Astrocyte (in vitro differentiated cells and primary cell): ENCODE measurements around the gene VRK3. TPM values are rescaled to one million over a fixed set of nuclear protein-coding genes. Genes with fewer than 3 reads are reported as not detected.
A peak's percentile ranks its signal among the peaks of the same experiment; 100 is the strongest.

Source experiments
- DNase-seq: peaks from one replicate; pipeline ENCODE4 v3.0.0-alpha.2; 2010; ENCODE audit warnings: low read depth
- FAIRE-seq: peaks from 2 replicates; lab custom pipeline; 2011; peaks lifted over from hg19 to GRCh38; lab: Jason Lieb, UNC
- H2AFZ ChIP-seq: 2 replicates; pipeline ENCODE4 v1.6.0; 2012; ENCODE audit warnings: low read depth, low read length, inconsistent platforms
- H3K27ac ChIP-seq: 2 replicates; pipeline ENCODE4 v1.5.1; 2011; ENCODE audit warnings: low read depth, low read length, inconsistent platforms
- H3K27me3 ChIP-seq: 2 replicates; pipeline ENCODE4 v1.6.0; 2011; ENCODE audit warnings: low read length, inconsistent platforms; ENCODE audit not compliant: insufficient read depth
- H3K36me3 ChIP-seq: 2 replicates; pipeline ENCODE4 v1.5.1; 2011; ENCODE audit warnings: low read length, inconsistent platforms; ENCODE audit not compliant: insufficient read depth
- H3K4me1 ChIP-seq: 2 replicates; pipeline ENCODE4 v1.5.1; 2011; ENCODE audit warnings: low read length, inconsistent platforms; ENCODE audit not compliant: insufficient read depth
- H3K4me2 ChIP-seq: 2 replicates; pipeline ENCODE4 v1.6.0; 2012; ENCODE audit warnings: low read length, inconsistent platforms
- H3K4me3 ChIP-seq: 2 replicates; pipeline ENCODE4 v1.5.1; 2011; ENCODE audit warnings: low read depth, mild to moderate bottlenecking, low read length, inconsistent platforms; ENCODE audit not compliant: insufficient read depth
- H3K79me2 ChIP-seq: 2 replicates; pipeline ENCODE4 v1.6.0; 2012; ENCODE audit warnings: mild to moderate bottlenecking, low read length, inconsistent platforms; ENCODE audit not compliant: insufficient read depth
- H3K9ac ChIP-seq: 2 replicates; pipeline ENCODE4 v1.6.0; 2012; ENCODE audit warnings: mild to moderate bottlenecking, low read length, inconsistent platforms
- H3K9me3 ChIP-seq: 2 replicates; pipeline ENCODE4 v1.5.1; 2012; ENCODE audit warnings: low read depth, mild to moderate bottlenecking, low read length, inconsistent platforms; ENCODE audit not compliant: insufficient read depth
- H4K20me1 ChIP-seq: 2 replicates; pipeline ENCODE4 v1.6.0; 2012; ENCODE audit warnings: low read length, inconsistent platforms; ENCODE audit not compliant: insufficient read depth
- H3K27ac Mint-ChIP-seq: one replicate; pipeline ENCODE4 v1.8.0; 2021; ENCODE audit warnings: mild to moderate bottlenecking, mixed read lengths; ENCODE audit not compliant: unreplicated experiment
- H3K27me3 Mint-ChIP-seq: one replicate; pipeline ENCODE4 v1.8.0; 2021; ENCODE audit warnings: low read depth, mixed read lengths; ENCODE audit not compliant: unreplicated experiment
- H3K36me3 Mint-ChIP-seq: one replicate; pipeline ENCODE4 v1.8.0; 2021; ENCODE audit warnings: low read depth, mixed read lengths; ENCODE audit not compliant: unreplicated experiment
- H3K4me1 Mint-ChIP-seq: one replicate; pipeline ENCODE4 v1.8.0; 2021; ENCODE audit warnings: low read depth, mixed read lengths; ENCODE audit not compliant: unreplicated experiment
- H3K4me3 Mint-ChIP-seq: one replicate; pipeline ENCODE4 v1.8.0; 2021; ENCODE audit warnings: mild to moderate bottlenecking, moderate library complexity, mixed read lengths; ENCODE audit not compliant: unreplicated experiment
- H3K9me3 Mint-ChIP-seq: one replicate; pipeline ENCODE4 v1.8.0; 2021; ENCODE audit warnings: mild to moderate bottlenecking, mixed read lengths; ENCODE audit not compliant: unreplicated experiment
- EZH2 ChIP-seq: IDR thresholded peaks from 2 replicates; pipeline ENCODE4 v1.6.1; 2012; ENCODE audit warnings: mild to moderate bottlenecking, low read length, inconsistent platforms; ENCODE audit not compliant: insufficient read depth
- total RNA-seq: library from RNA; stranded (reverse); gene quantifications from 2 replicates; pipeline ENCODE4 v1.2.1, GENCODE V29; 2021
- TF ChIP-seq, protein P1 (sequence below): IDR thresholded peaks from 2 replicates; pipeline ENCODE4 v1.5.1; 2011; ENCODE audit warnings: low read depth, mild to moderate bottlenecking, inconsistent platforms, low read length, moderate library complexity; ENCODE audit not compliant: insufficient read depth

VRK3 gene
- total RNA-seq, 1 donor from 2014 or later: 33.0 TPM

DNA sequence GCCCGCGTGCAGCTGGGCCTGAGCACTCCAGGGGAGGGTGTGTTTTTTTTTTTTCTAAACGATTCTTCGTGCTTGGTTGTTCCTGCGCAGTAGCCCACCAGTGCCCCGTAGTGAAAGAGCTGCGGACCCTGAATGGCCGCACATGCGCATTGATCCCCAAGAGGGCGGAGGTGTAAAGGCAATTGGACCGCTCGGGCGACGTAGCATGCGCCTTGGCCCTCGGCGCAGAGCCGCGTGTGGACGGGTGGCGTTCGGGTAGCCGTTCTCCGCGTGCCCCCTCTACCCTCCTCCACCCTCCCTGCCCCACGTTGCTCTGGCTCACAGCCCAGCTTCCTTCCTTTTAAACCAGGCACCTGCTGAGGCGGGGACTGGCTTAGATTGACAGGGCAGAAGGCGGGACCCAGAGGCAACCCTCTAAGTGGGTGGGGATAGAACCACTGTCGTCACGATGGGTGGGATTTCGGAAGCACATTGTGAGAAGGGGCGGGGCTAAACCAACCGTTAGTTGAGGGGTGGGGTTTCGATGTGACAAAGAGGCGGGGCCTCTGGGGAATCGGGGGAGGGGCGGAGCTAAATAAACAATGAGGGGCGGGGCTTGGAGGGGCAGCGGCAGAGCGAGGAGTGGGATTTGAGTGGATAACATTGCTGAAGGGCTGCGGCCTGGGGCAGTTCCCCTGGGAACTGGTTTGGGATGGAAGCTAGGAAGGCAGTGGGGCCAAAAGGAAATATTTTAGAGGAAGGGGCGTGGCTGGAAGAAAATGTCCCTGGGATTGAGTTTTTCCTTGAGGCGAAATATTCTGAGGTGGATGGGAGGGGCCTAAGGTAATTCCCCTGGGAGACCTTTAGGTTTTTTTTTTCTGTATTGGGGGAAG lies 95.3 kb downstream of the VRK3 start:
- FAIRE-seq (no peak), DNase-seq (peak; percentile 91)
- H3K9me3 ChIP-seq: no peaks in the 10 kb centered on the region
- H3K36me3 ChIP-seq: peaks cover 6% of the 10 kb centered on the region
- H3K9ac ChIP-seq: peak overlapping the region; percentile 92
- H3K4me1 ChIP-seq: peaks cover 6% of the 10 kb centered on the region
- no peaks in the 10 kb centered on the region for H3K27me3 Mint-ChIP-seq
- peaks cover 5% of the 10 kb centered on the region for H3K4me1 Mint-ChIP-seq
- peaks cover 23% of the 10 kb centered on the region for H3K36me3 Mint-ChIP-seq
- H3K4me2 ChIP-seq: peak overlapping the region; percentile 98
- H3K27ac Mint-ChIP-seq: peak overlapping the region; percentile 93
- H3K4me3 ChIP-seq: peak overlapping the region; percentile 87
- H3K27ac ChIP-seq: peak overlapping the region; percentile 88
- TF ChIP-seq EZH2: no peak
- TF ChIP-seq, protein P1, sequence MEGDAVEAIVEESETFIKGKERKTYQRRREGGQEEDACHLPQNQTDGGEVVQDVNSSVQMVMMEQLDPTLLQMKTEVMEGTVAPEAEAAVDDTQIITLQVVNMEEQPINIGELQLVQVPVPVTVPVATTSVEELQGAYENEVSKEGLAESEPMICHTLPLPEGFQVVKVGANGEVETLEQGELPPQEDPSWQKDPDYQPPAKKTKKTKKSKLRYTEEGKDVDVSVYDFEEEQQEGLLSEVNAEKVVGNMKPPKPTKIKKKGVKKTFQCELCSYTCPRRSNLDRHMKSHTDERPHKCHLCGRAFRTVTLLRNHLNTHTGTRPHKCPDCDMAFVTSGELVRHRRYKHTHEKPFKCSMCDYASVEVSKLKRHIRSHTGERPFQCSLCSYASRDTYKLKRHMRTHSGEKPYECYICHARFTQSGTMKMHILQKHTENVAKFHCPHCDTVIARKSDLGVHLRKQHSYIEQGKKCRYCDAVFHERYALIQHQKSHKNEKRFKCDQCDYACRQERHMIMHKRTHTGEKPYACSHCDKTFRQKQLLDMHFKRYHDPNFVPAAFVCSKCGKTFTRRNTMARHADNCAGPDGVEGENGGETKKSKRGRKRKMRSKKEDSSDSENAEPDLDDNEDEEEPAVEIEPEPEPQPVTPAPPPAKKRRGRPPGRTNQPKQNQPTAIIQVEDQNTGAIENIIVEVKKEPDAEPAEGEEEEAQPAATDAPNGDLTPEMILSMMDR: no peak
- H3K79me2 ChIP-seq: peaks cover 42% of the 10 kb centered on the region
- peak overlapping the region; percentile 91 for H2AFZ ChIP-seq
- H3K4me3 Mint-ChIP-seq: peak overlapping the region; percentile 97
- peaks cover 24% of the 10 kb centered on the region for H4K20me1 ChIP-seq
- peaks cover 2% of the 10 kb centered on the region for H3K9me3 Mint-ChIP-seq
- no peaks in the 10 kb centered on the region for H3K27me3 ChIP-seq

DNA sequence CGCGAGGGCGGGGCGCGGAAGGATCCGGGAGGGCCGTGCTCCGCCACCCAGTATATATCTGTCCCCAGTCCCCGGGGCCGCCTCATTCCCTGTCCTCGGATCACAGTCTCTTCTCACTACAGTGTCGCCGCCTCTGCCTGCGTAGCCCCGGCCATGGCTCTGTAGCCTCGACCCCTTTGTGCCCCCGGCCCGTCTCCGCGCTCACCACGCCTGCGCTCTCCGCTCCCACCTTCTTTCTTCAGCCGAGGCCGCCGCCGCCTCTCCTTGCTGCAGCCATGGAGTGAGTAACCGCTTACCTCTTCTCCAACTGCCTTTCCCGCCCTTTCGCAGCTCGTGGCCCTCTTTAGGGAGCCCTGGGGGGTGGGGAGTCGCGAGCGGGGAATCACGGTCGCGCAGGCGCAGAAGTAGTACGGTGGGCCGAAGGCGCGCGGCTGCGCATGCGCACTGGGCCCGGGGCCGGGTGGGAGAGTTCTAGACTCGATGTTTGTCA lies 96.0 kb downstream of the VRK3 start, which contains the start of the genes ATF5 and NUP62:
Gene ATF5 (plus strand): TSS at position 85 of the 490 bp plus-strand sequence. CDS start 1,646 bp downstream, outside the sequence.
Gene NUP62 (minus strand): TSS at position 384 of the 490 bp plus-strand sequence. CDS start 19,697 bp downstream, outside the sequence.
- Histone ChIP-seq H3K79me2 (peaks cover 49% of the 10 kb centered on the region), H4K20me1 (peaks cover 31% of the 10 kb centered on the region), H2AFZ (peak within 1 kb of the TSS; percentile 91), H3K27ac (peak within 1 kb of the TSS; percentile 88), H3K9ac (peak within 1 kb of the TSS; percentile 92), H3K4me1 (peaks cover 6% of the 10 kb centered on the region), H3K27me3 (no peaks in the 10 kb centered on the region), H3K4me2 (peak within 1 kb of the TSS; percentile 98), H3K4me3 (peak within 1 kb of the TSS; percentile 87), H3K36me3 (peaks cover 6% of the 10 kb centered on the region), H3K9me3 (no peaks in the 10 kb centered on the region)
- Mint-ChIP-seq H3K27me3 (no peaks in the 10 kb centered on the region), H3K4me3 (peak within 1 kb of the TSS; percentile 97), H3K27ac (peak within 1 kb of the TSS; percentile 95), H3K4me1 (peaks cover 5% of the 10 kb centered on the region), H3K36me3 (peaks cover 23% of the 10 kb centered on the region), H3K9me3 (peaks cover 2% of the 10 kb centered on the region)
- TF ChIP-seq EZH2: no peak
- TF ChIP-seq, protein P1: no peak
- DNase-seq: peak; percentile 58
- FAIRE-seq: no peak
